ENCODE data around the gene ZBTB24. TPM values are rescaled to one million over a fixed set of nuclear protein-coding genes. Genes with fewer than 3 reads are reported as not detected.
A peak's percentile ranks its signal among the peaks of the same experiment; 100 is the strongest.

The ZBTB24 gene
- total RNA-seq, 2 experiments from 2014 or later = 10.5 to 11.8 TPM

DNA sequence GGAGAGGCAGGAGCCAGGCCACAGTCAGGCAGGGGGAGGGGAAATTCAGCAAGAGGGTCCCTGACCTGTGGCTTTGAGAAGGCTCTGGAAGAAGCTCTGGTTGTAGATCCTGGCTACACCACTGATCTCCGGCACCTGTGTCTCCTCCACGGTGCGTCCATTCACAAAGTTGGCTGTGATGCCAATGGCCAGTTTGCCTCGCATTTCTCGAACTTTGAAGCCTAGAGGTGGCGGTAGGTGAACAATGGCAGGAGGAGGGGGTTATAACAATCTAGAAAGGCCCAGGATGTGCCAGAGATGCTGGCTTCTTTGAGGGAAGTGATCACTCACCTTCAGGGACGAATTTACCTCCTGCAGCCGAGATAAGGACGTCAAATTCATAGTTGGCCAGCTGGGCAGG lies 30.8 kb downstream of the ZBTB24 start:
- Mint-ChIP-seq H3K27ac (no peak overlapping the region), H3K36me3 (ENCODE audit: low read depth) (peaks cover 4% of the 10 kb centered on the region), H3K4me1 (ENCODE audit: low read depth) (peaks cover 57% of the 10 kb centered on the region), H3K4me3 (no peak overlapping the region), H3K9me3 (no peaks in the 10 kb centered on the region), H3K27me3 (no peaks in the 10 kb centered on the region)
- CTCF ChIA-PET = interaction anchor here (3.0 kb wide), 1 partner anchor 69 kb away, joined by 10 read pairs; the partner anchor contains the start of gene CD164
- DNase-seq (no peak), ATAC-seq (no peak)
- intact Hi-C loops (cut with micrococcal nuclease) = no loop called here
- POLR2A ChIA-PET = interaction anchor here (1.3 to 8.3 kb wide), 3 partner anchors 9 to 75 kb away, joined by 3 to 119 read pairs (median 4); partner anchors contain the start of genes CD164, PPIL6 and SMPD2
- TF ChIP-seq, protein P1, sequence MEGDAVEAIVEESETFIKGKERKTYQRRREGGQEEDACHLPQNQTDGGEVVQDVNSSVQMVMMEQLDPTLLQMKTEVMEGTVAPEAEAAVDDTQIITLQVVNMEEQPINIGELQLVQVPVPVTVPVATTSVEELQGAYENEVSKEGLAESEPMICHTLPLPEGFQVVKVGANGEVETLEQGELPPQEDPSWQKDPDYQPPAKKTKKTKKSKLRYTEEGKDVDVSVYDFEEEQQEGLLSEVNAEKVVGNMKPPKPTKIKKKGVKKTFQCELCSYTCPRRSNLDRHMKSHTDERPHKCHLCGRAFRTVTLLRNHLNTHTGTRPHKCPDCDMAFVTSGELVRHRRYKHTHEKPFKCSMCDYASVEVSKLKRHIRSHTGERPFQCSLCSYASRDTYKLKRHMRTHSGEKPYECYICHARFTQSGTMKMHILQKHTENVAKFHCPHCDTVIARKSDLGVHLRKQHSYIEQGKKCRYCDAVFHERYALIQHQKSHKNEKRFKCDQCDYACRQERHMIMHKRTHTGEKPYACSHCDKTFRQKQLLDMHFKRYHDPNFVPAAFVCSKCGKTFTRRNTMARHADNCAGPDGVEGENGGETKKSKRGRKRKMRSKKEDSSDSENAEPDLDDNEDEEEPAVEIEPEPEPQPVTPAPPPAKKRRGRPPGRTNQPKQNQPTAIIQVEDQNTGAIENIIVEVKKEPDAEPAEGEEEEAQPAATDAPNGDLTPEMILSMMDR (IDR thresholded peaks at IDR 0.05) = no peak

DNA sequence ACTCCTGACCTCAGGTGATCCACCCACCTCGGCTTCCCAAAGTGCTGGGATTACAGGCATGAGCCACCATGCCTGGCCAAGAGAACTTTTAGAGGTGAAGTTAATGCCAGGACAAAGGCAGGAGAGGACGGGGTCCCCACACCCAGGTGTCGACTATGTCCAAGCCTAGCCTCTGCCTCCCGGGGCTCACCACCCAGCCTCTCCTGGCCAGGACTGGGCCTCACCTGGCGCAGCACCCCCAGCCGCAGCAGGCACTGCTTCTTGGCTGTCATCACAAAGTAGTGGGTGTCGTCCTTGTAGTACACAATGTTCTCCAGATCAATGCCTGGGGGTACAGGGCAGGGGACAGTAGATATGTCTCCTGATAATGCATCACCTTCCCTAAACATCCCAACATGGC lies 31.6 kb downstream of the ZBTB24 start:
- Mint-ChIP-seq H3K4me3 (no peak overlapping the region), H3K27ac (no peak overlapping the region), H3K36me3 (ENCODE audit: low read depth) (peaks cover 7% of the 10 kb centered on the region), H3K4me1 (ENCODE audit: low read depth) (peaks cover 49% of the 10 kb centered on the region), H3K9me3 (no peaks in the 10 kb centered on the region), H3K27me3 (no peaks in the 10 kb centered on the region)
- CTCF ChIA-PET = interaction anchor here (2.2 kb wide), 1 partner anchor 10 kb away, joined by 7 read pairs; the partner anchor contains the start of genes PPIL6 and SMPD2
- TF ChIP-seq, protein P1 (IDR thresholded peaks at IDR 0.05) = no peak
- intact Hi-C loops (cut with micrococcal nuclease) = no loop called here
- DNase-seq = no peak
- POLR2A ChIA-PET = interaction anchor here (0.7 to 8.3 kb wide), 4 partner anchors 8 to 223 kb away, joined by 3 to 119 read pairs (median 4); partner anchors contain the start of genes CD164, PPIL6 and SMPD2
- no peak for ATAC-seq

DNA sequence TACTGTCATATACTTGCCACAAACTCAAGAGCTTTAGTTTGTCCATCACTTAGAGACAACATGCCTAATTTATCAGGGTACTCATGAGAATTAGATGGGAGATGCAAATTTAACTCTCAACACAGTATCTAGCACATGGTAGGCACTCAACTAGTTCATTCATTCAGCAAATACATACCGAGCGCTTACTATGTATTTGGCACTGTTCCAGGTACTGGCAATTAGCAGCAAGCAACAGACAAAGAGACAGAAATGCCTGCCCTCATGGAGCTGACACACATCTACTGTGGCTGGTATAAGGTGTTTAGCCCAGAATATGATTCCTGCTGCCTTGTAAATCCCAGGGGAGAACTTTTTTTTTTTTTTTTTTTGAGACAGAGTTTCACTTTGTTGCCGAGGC lies 32.2 kb downstream of the ZBTB24 start:
- no peaks in the 10 kb centered on the region for H3K9me3 Mint-ChIP-seq
- no peak overlapping the region for H3K4me3 Mint-ChIP-seq
- ATAC-seq (no peak), DNase-seq (no peak)
- no peaks in the 10 kb centered on the region for H3K27me3 Mint-ChIP-seq
- ChIA-PET POLR2A (interaction anchor here (0.7 to 2.4 kb wide), 2 partner anchors 10 to 222 kb away, joined by 3 to 16 read pairs; partner anchors contain the start of genes PPIL6 and SMPD2), CTCF (interaction anchor here (2.2 kb wide), 1 partner anchor 10 kb away, joined by 7 read pairs; the partner anchor contains the start of genes PPIL6 and SMPD2)
- peaks cover 11% of the 10 kb centered on the region for H3K36me3 Mint-ChIP-seq (ENCODE audit: low read depth)
- intact Hi-C loops (cut with micrococcal nuclease) = no loop called here
- H3K4me1 Mint-ChIP-seq (ENCODE audit: low read depth) = peaks cover 46% of the 10 kb centered on the region
- H3K27ac Mint-ChIP-seq = no peak overlapping the region
- TF ChIP-seq, protein P1 (IDR thresholded peaks at IDR 0.05) = no peak

DNA sequence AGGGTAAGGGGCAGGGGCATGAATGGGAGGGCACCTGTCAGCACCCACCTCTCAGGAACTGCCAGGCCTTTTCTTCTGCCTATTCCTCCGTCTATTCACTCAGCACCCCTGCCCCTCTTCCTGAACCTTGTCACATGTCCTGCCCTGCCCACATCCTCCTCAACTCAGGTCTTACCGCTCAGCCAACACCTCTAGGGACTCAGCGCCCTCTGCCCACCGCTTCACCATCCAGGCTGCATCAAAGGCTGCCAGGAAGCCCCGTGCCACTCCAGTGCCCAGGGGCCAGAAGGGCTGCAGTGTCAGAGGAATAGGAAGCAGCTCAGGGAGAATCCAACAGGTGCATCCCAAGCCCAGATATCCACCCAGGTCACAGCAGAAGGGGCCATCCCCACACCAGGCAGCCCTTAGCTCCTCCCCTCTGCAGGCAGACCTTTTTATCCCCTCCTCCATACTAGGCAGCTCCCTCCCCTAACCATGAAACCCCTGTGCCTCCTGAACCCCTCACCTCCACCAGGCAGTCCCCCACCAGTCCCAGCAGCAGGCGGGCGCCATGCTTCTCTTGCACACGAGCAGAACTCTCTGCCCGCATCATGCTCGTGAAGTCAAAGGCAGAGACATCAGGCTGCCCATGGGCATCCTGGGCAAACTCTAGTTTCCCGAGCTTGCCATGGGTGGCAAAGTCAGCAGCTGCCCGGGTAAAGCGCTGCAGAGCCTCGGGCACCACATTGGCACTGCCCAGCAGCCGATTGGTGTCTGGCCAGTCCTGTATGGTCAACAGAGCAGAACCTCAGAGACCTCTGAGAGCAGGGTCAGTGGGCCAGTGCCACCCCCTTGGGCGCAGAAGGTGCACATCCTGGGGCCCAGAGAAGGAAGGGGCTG lies 33.0 kb downstream of the ZBTB24 start:
- ATAC-seq = peak; percentile 66
- peak overlapping the region; percentile 17 for H3K27ac Mint-ChIP-seq
- H3K27me3 Mint-ChIP-seq = no peaks in the 10 kb centered on the region
- POLR2A ChIA-PET = interaction anchor here (1.5 to 2.4 kb wide), 2 partner anchors 9 kb away, joined by 3 to 16 read pairs; partner anchors contain the start of genes PPIL6 and SMPD2
- intact Hi-C loops (cut with micrococcal nuclease) = no loop called here
- TF ChIP-seq, protein P1 (IDR thresholded peaks at IDR 0.05) = no peak
- no peak overlapping the region for H3K4me3 Mint-ChIP-seq
- peaks cover 44% of the 10 kb centered on the region for H3K4me1 Mint-ChIP-seq (ENCODE audit: low read depth)
- no peaks in the 10 kb centered on the region for H3K9me3 Mint-ChIP-seq
- H3K36me3 Mint-ChIP-seq (ENCODE audit: low read depth) = peaks cover 14% of the 10 kb centered on the region
- CTCF ChIA-PET = interaction anchor here (2.2 kb wide), 1 partner anchor 9 kb away, joined by 7 read pairs; the partner anchor contains the start of genes PPIL6 and SMPD2
- peak; percentile 66 for DNase-seq
